Mucosa of rectum (tissue), 2 donors: ENCODE measurements around the gene ACOX2.

Experiments used
- H3K27ac ChIP-seq, 2 donors: one replicate each; pipeline ENCODE4 v1.7.0; 2013; ENCODE audit warnings: inconsistent platforms in 2 of 2, low read depth in 2 of 2, low read length in 2 of 2
- H3K27me3 ChIP-seq, 2 donors: one replicate each; pipeline ENCODE4 v1.7.0; 2013; ENCODE audit warnings: low read length in 2 of 2; ENCODE audit not compliant: control insufficient read depth in 2 of 2, insufficient read depth in 2 of 2
- H3K36me3 ChIP-seq, 2 donors: one replicate each; pipeline ENCODE4 v1.7.0; 2013; ENCODE audit warnings: low read length in 2 of 2; ENCODE audit not compliant: control insufficient read depth in 2 of 2, insufficient read depth in 2 of 2
- H3K4me1 ChIP-seq, 2 donors: one replicate each; pipeline ENCODE4 v1.7.0; 2013; ENCODE audit warnings: low read length in 2 of 2, mild to moderate bottlenecking in 1 of 2; ENCODE audit not compliant: control insufficient read depth in 2 of 2, insufficient read depth in 2 of 2
- H3K4me3 ChIP-seq, 2 donors: one replicate each; pipeline ENCODE4 v1.7.0; 2013; ENCODE audit warnings: low read length in 2 of 2
- H3K9ac ChIP-seq, 2 donors: one replicate each; pipeline ENCODE4 v1.7.0; 2013; ENCODE audit warnings: low read length in 2 of 2, low read depth in 1 of 2, mild to moderate bottlenecking in 1 of 2
- H3K9me3 ChIP-seq, 2 donors: one replicate each; pipeline ENCODE4 v1.7.0; 2013; ENCODE audit warnings: low read length in 2 of 2; ENCODE audit not compliant: control insufficient read depth in 2 of 2
- donor health status: healthy.
- donor health status: Normal muscosa, but diverticular disease.

ACOX2 gene

DNA sequence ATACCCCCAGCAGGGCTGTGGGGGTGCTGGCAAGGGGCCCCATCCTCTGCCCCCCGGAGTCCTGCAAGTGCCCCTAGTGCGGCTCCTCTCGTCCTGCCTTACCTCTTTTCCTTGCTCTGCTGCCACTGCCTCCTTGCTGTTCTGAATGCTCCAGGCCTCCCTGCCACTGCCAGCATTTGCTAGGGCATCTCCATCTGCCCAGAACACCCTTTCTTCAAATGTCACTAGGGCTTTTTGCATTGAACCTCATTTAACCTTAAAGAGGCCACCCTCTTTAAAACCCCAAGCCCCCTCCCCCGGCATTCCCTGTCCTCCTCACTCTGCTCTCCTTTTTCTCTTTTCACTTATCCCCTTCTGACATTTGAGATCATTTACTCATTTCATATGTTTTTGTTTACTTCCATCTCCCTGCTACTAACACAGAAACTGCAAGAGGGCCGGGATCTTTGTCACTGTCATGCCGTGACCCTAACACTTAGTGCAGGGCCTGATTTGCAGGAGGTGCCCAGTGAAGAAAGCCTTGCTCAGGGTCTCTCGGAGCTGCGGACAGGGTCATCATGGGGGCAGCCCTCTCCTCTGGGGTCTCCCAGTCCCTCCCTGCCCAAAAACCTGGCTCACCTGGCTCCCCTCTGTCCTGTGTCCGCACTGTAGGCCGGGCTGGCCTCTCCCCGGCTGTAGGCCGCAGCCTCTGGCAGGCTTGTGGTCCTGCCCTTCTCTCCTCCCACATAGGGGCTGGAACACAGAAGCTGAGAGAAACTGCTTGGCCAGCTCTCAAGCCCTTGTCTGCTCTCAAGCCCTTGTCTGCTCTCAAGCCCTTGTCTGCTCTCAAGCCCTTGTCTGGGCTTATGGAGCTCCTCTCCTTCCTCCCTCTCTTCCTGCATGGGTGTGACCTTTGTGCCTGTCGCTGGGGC is at the start of gene ACOX2:
TSS of gene ACOX2 (minus strand) at position 690 of the 911 bp plus-strand sequence. CDS start 2,084 bp downstream, outside the sequence.
- Histone ChIP-seq H3K9me3 (no peaks in the 10 kb centered on the region), H3K9ac (peak within 1 kb of the TSS; percentile 54 to 73), H3K27ac (peak within 1 kb of the TSS; percentile 73 to 81), H3K27me3 (no peaks in the 10 kb centered on the region), H3K4me1 (peaks cover 40 to 47% of the 10 kb centered on the region in 2 donors), H3K4me3 (peak within 1 kb of the TSS; percentile 29 to 38), H3K36me3 (peaks cover 5 to 9% of the 10 kb centered on the region in 2 donors)

GRCh38 chr3:58585994-58586393 is 49.0 kb upstream of the ACOX2 start:
- Histone ChIP-seq H3K9me3 (no peaks in the 10 kb centered on the region), H3K4me1 (peaks cover 10 to 11% of the 10 kb centered on the region in 2 donors), H3K27me3 (peaks cover 20 to 26% of the 10 kb centered on the region in 2 donors), H3K36me3 (no peaks in the 10 kb centered on the region), H3K9ac (no peak overlapping the region), H3K4me3 (peak overlapping the region in 1 of 2 donors; percentile 81), H3K27ac (no peak overlapping the region)

DNA sequence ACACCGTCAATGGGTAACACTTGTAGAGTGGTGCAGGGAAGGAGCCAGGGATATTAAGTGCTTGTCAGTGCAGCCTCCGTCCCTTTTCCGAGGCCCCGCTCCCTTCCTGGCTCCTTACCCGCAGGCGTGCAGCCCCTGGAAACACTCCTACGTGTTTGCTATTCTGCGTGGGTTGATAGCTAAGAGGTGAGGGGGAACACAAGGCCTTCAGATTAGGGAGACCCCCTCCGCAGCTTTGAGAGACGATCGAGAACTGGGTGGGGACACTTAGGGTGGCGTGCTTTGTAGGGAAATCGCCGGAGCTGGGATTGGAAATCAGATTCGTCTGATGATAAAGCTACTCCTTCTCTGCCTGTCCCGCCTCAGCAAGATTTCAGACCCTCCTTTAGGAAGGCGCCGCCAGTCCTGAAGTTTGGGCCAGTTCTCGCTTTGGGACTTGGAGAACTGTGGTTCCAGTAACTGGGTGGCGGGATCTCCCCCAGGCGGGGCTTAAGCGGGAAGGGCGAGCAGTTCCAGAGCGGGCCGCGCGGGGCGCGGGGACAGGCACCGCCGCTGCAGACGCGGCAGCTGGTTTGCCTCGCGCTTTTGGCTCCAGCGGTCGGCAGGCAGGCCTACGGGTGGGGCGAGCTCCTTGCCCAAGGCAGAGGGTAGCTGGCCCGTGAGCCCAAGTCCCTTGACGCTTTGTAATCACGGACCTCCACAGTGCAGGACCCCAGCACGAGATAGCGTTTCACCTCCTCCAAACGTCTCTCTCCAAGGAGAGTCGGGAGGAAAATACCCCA is 48.2 kb upstream of the ACOX2 start:
- Histone ChIP-seq H3K4me3 (peak overlapping the region; percentile 61 to 81), H3K9ac (peak overlapping the region; percentile 58 to 73), H3K4me1 (peaks cover 10 to 11% of the 10 kb centered on the region in 2 donors), H3K9me3 (no peaks in the 10 kb centered on the region), H3K36me3 (no peaks in the 10 kb centered on the region), H3K27ac (peak overlapping the region; percentile 62 to 65), H3K27me3 (peaks cover 20 to 26% of the 10 kb centered on the region in 2 donors)

- Histone ChIP-seq H3K4me3 (peak overlapping the region; percentile 61 to 81), H3K27ac (peak overlapping the region; percentile 62 to 65), H3K4me1 (peaks cover 10 to 11% of the 10 kb centered on the region in 2 donors), H3K36me3 (no peaks in the 10 kb centered on the region), H3K27me3 (peaks cover 20 to 26% of the 10 kb centered on the region in 2 donors), H3K9me3 (no peaks in the 10 kb centered on the region), H3K9ac (peak overlapping the region in 1 of 2 donors; percentile 73)
Observed at GRCh38 chr3:58584690-58585004, 47.7 kb upstream of the ACOX2 start.

GRCh38 chr3:58581328-58582091 is 44.5 kb upstream of the ACOX2 start:
- Histone ChIP-seq H3K4me1 (peaks cover 10 to 13% of the 10 kb centered on the region in 2 donors), H3K9me3 (no peaks in the 10 kb centered on the region), H3K9ac (no peak overlapping the region), H3K4me3 (no peak overlapping the region), H3K36me3 (no peaks in the 10 kb centered on the region), H3K27me3 (peaks cover 10 to 14% of the 10 kb centered on the region in 2 donors), H3K27ac (no peak overlapping the region)

DNA sequence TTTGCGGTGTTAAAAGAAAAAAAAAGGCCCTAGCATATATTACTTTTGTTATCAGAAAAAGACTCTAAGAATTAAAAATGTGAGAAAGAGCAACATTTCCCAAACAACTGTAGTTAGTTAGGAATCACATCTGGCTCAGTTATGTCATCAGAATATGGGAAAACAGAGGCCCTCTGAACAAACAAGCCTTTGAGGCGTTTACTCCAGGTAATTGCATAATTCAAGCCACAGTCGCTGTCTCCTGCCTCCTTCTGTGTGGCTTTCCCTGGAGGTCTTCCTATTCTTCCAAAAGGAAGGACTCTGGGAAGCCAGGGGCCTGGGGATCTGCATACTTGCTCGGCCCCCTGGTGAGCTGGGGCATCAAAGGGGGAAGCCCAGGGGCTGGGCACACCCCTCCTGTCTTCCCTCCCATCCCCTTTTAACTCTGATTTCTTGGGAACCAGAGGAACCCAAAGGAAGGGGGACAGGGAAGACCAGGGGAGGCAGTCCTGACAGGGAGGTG is 43.9 kb upstream of the ACOX2 start:
- H3K27me3 ChIP-seq = peaks cover 4 to 8% of the 10 kb centered on the region in 2 donors
- H3K27ac ChIP-seq = no peak overlapping the region
- H3K4me3 ChIP-seq = no peak overlapping the region
- H3K9me3 ChIP-seq = no peaks in the 10 kb centered on the region
- H3K36me3 ChIP-seq = no peaks in the 10 kb centered on the region
- peaks cover 8 to 14% of the 10 kb centered on the region in 2 donors for H3K4me1 ChIP-seq
- no peak overlapping the region for H3K9ac ChIP-seq

DNA sequence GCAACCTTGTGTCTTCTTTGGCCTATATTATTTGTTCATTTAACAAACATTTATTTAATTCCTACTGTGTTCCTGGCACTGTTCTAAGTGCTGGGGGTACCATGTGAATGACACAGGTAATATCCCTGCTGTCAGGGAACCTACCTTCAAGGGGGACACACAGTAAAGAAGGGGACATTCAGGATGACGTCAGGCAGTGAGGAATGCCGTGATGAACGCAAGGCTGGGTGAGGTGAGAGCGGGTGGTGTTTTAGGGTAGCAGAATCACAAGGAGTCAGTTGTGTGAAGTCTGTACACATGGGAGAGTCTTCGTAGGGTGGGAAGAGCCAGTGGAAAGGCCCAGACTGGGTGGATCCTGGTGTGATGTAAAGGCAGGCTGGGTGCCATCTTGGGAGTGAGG is 41.9 kb upstream of the ACOX2 start:
- Histone ChIP-seq H3K4me1 (peaks cover 0 to 10% of the 10 kb centered on the region in 2 donors), H3K27ac (no peak overlapping the region), H3K36me3 (no peaks in the 10 kb centered on the region), H3K9ac (no peak overlapping the region), H3K27me3 (no peaks in the 10 kb centered on the region), H3K4me3 (no peak overlapping the region), H3K9me3 (no peaks in the 10 kb centered on the region)

DNA sequence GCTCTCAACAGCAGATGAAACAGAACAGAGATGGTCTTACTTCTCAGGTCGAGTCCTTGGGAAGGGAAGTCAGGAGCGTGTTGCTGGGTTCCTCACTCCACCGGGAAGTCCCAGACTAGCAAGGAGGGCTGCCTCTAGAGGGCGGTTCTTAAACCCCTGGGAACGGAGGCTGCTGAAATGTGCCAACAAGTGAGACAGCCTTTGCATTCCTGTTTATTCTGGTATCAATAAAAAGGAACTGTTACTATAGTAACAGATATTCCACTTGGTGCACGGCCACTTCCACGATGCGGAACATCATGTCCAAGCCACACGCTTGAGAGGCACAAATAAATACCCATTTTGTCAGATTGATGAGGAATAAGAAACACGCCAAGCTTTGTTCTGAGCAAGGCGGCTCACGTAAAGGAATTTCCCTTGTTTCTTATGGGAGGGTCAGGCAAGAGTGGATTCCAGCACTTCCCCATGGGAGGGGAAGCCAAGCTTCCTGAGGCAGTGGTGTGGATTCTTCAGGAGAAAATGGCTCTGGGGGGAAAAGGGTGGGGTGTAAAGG is 40.4 kb upstream of the ACOX2 start, which contains the start of gene FAM107A:
TSS of gene FAM107A (minus strand) at position 123 of the 553 bp plus-strand sequence. CDS start 7,531 bp downstream, outside the sequence.
- H3K36me3 ChIP-seq = no peaks in the 10 kb centered on the region
- peak within 1 kb of the TSS; percentile 46 to 47 for H3K4me3 ChIP-seq
- H3K9me3 ChIP-seq = no peaks in the 10 kb centered on the region
- H3K4me1 ChIP-seq = peaks cover 0 to 10% of the 10 kb centered on the region in 2 donors
- peak within 1 kb of the TSS in 1 of 2 donors; percentile 33 for H3K9ac ChIP-seq
- H3K27ac ChIP-seq = peak within 1 kb of the TSS; percentile 33 to 56
- H3K27me3 ChIP-seq = no peaks in the 10 kb centered on the region

DNA sequence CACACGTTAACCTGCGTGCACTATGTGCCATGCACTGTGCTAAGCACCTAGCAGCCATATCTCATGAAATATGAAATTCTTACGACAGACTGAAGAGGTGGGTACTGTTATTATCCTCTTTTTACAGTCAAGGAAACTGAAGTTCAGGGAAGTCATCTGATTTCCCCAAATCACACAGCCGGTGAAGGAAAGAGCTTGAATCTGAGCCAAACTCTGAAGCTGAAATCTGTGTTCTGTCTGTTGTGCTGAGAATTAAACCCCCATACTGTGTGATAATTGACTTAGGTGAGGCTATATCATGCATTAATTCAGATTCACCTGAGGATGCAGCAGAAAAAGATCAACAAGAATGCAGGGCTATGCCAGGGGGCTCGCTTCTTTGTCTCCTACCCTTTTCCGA is 39.7 kb upstream of the ACOX2 start:
- Histone ChIP-seq H3K4me1 (peaks cover 0 to 10% of the 10 kb centered on the region in 2 donors), H3K9ac (peak overlapping the region in 1 of 2 donors; percentile 33), H3K27ac (peak overlapping the region; percentile 21 to 56)

More for the DNA sequence above, 39.7 kb upstream of the ACOX2 start:
- Histone ChIP-seq H3K4me3 (peak overlapping the region; percentile 46 to 47), H3K9me3 (no peaks in the 10 kb centered on the region), H3K27me3 (no peaks in the 10 kb centered on the region), H3K36me3 (no peaks in the 10 kb centered on the region)
